ENCODE data around the gene DDR1.
"Not testable (repeated sequence)": the region's sequence is repeated elsewhere in the genome, so short reads cannot be mapped to it uniquely, and the experiment has no call there.

Gene DDR1

GRCh38 chr6:30883685-30884520 lies at the start of gene DDR1:
TSS of gene DDR1 (plus strand) at chr6:30884519. CDS start at chr6:30888730, 4,211 bp downstream.
- DNase-seq (ENCODE audit: low spot score), result peak; percentile 72

GRCh38 chr6:30834646-30835045 lies 49.7 kb upstream of the DDR1 start:
- DNase-seq (ENCODE audit: low spot score), result no peak

GRCh38 chr6:30835576-30835975 lies 48.7 kb upstream of the DDR1 start:
- no peak for DNase-seq (ENCODE audit: low spot score)

- no peak for DNase-seq (ENCODE audit: low spot score)
These were observed 47.9 kb upstream of the DDR1 start for GRCh38 chr6:30836431-30836866.

- DNase-seq (ENCODE audit: low spot score), result no peak
These were observed 47.4 kb upstream of the DDR1 start for GRCh38 chr6:30836957-30837356.

GRCh38 chr6:30837432-30837831 lies 46.9 kb upstream of the DDR1 start:
- no peak for DNase-seq (ENCODE audit: low spot score)

GRCh38 chr6:30837870-30838269 lies 46.4 kb upstream of the DDR1 start:
- no peak for DNase-seq (ENCODE audit: low spot score)

- DNase-seq (ENCODE audit: low spot score), result no peak
These were observed 44.6 kb upstream of the DDR1 start for GRCh38 chr6:30839671-30840070.

- DNase-seq (ENCODE audit: low spot score), result no peak
These were observed 44.0 kb upstream of the DDR1 start for GRCh38 chr6:30840084-30840934.

GRCh38 chr6:30840935-30841643 lies 43.2 kb upstream of the DDR1 start:
- DNase-seq (ENCODE audit: low spot score), result no peak

GRCh38 chr6:30841644-30842504 lies 42.4 kb upstream of the DDR1 start:
- peak; percentile 57 for DNase-seq (ENCODE audit: low spot score)

- no peak for DNase-seq (ENCODE audit: low spot score)
These were observed 41.3 kb upstream of the DDR1 start for GRCh38 chr6:30842754-30843610.

- DNase-seq (ENCODE audit: low spot score), result no peak
These were observed 40.7 kb upstream of the DDR1 start for GRCh38 chr6:30843611-30843998.

GRCh38 chr6:30844118-30844535 lies 40.2 kb upstream of the DDR1 start:
- DNase-seq (ENCODE audit: low spot score), result peak; percentile 43

GRCh38 chr6:30845183-30845582 lies 39.1 kb upstream of the DDR1 start:
- DNase-seq (ENCODE audit: low spot score), result peak; percentile 56

- no peak for DNase-seq (ENCODE audit: low spot score)
These were observed 36.8 kb upstream of the DDR1 start for GRCh38 chr6:30847421-30847970.

GRCh38 chr6:30847971-30848436 lies 36.3 kb upstream of the DDR1 start:
- no peak for DNase-seq (ENCODE audit: low spot score)

- DNase-seq (ENCODE audit: low spot score), result no peak
These were observed 34.2 kb upstream of the DDR1 start for GRCh38 chr6:30849903-30850651.

GRCh38 chr6:30852459-30852858 lies 31.9 kb upstream of the DDR1 start:
- not testable (repeated sequence) for DNase-seq (ENCODE audit: low spot score)
